SH-SY5Y (cell line): Measurements from ENCODE around the gene LIF.

Source experiments
- GATA2 ChIP-seq: IDR thresholded peaks from 2 replicates; pipeline ENCODE4 v1.6.1; 2011; ENCODE audit warnings: mild to moderate bottlenecking, low read depth, low read length
- GATA3 ChIP-seq: IDR thresholded peaks from 2 replicates; pipeline ENCODE4 v1.6.1; 2011; ENCODE audit warnings: low read depth, mild to moderate bottlenecking, low read length, moderate library complexity

DNA sequence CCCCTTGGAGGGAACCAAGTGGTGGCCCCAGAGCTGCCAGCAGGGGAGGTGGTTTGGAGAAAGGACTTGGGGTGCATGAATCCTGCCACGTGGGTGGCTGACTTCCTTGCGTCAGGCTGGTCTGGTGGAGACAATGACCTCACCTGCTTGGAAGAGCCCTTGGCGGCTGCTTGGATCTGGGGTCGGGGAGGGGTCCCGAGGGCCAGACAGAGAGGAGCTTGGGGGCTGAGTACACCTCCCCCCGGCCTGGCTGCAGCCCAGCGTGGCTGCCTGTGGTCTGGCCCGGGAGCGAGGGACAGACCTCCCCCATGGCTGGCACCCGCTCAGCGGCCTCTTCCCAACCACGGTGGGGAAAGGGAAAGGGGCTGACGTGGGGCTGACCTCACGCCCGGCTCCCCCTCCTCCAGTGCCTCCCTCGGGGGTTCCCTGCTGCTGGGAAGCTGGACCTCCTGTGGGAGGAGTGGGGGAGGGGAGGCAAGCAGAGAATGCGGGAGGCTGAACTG is 13.8 kb downstream of the LIF start:
- TF ChIP-seq GATA2, result no peak
- TF ChIP-seq GATA3, result no peak
